HG02588 (cell line): ENCODE data around the gene NDUFAF7.
"Not testable (repeated sequence)": the region's sequence is repeated elsewhere in the genome, so short reads cannot be mapped to it uniquely, and the experiment has no call there.

Source experiments
- ATAC-seq: cut with Tn5 transposase; IDR thresholded peaks from one replicate; pipeline ENCODE4 v1.9.1; 2021; ENCODE audit warnings: mild to moderate bottlenecking, moderate library complexity; ENCODE audit not compliant: unreplicated experiment

The NDUFAF7 gene

GRCh38 chr2:37211939-37212338 is 19.5 kb upstream of the NDUFAF7 start:
- no peak for ATAC-seq

- no peak for ATAC-seq
Observed at GRCh38 chr2:37215250-37215649, 16.2 kb upstream of the NDUFAF7 start.

- no peak for ATAC-seq
Observed at GRCh38 chr2:37219046-37219445, 12.4 kb upstream of the NDUFAF7 start.

GRCh38 chr2:37223131-37223530 is 8.3 kb upstream of the NDUFAF7 start:
- no peak for ATAC-seq

GRCh38 chr2:37224063-37224462 is 7.4 kb upstream of the NDUFAF7 start:
- no peak for ATAC-seq

GRCh38 chr2:37225129-37225528 is 6.3 kb upstream of the NDUFAF7 start:
- ATAC-seq = not testable (repeated sequence)

GRCh38 chr2:37226863-37227262 is 4.6 kb upstream of the NDUFAF7 start:
- no peak for ATAC-seq

GRCh38 chr2:37228788-37229187 is 2.7 kb upstream of the NDUFAF7 start:
- ATAC-seq = no peak

- no peak for ATAC-seq
Observed at GRCh38 chr2:37230581-37230980, 877 bp upstream of the NDUFAF7 start.

GRCh38 chr2:37232131-37232933 is 874 bp downstream of the NDUFAF7 start:
- ATAC-seq = no peak

- no peak for ATAC-seq
Observed at GRCh38 chr2:37243435-37243834, 12.0 kb downstream of the NDUFAF7 start.

GRCh38 chr2:37244017-37244416 is 12.6 kb downstream of the NDUFAF7 start:
- ATAC-seq = peak; percentile 50

- no peak for ATAC-seq
Observed at GRCh38 chr2:37244755-37245154, 13.3 kb downstream of the NDUFAF7 start.

- ATAC-seq = no peak
Observed at GRCh38 chr2:37246205-37246604, 14.7 kb downstream of the NDUFAF7 start.

GRCh38 chr2:37250869-37251740 is 19.6 kb downstream of the NDUFAF7 start:
- no peak for ATAC-seq

GRCh38 chr2:37262522-37262921 is 31.1 kb downstream of the NDUFAF7 start:
- no peak for ATAC-seq

- ATAC-seq = no peak
Observed at GRCh38 chr2:37263839-37264238, 32.4 kb downstream of the NDUFAF7 start.

- ATAC-seq = no peak
Observed at GRCh38 chr2:37267685-37268084, 36.2 kb downstream of the NDUFAF7 start.

GRCh38 chr2:37268111-37268510 is 36.7 kb downstream of the NDUFAF7 start:
- no peak for ATAC-seq

GRCh38 chr2:37271376-37272067 is 40.1 kb downstream of the NDUFAF7 start:
- no peak for ATAC-seq

- no peak for ATAC-seq
Observed at GRCh38 chr2:37274359-37274965, 43.0 kb downstream of the NDUFAF7 start.
